LoVo (cell line): ENCODE measurements around the gene CACNA2D4.
A peak's percentile ranks its signal among the peaks of the same experiment; 100 is the strongest.

Experiments used
- DNase-seq: peaks from one replicate; pipeline ENCODE4 v3.0.0-alpha.2; 2016; ENCODE audit warnings: low spot score

CACNA2D4 gene

DNA sequence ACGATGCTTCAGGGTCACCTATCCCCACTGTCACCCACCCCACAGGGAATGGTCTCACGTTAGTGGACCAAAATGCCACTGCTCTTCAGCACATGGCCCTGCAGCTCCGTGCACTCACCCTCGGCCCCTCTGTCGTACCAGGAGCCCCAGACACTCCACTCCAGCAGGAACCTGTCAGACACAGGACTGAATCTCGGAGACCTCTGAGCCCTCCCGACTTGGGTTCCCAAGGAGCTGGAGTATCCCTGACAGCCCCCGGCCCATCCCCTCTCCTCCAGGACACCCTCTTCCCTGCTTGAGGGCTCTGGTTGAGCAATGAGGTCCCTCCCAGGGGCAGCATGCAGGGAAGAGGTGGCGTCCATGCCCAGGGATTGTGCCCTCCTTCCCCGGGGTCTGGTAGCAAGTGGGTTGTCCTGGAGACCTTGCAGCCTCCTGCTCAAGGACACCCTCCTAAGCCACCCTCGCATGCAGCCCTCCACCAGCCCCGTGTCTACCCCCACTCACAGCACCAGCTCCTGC is 118.5 kb downstream of the CACNA2D4 start:
- DNase-seq = no peak

DNA sequence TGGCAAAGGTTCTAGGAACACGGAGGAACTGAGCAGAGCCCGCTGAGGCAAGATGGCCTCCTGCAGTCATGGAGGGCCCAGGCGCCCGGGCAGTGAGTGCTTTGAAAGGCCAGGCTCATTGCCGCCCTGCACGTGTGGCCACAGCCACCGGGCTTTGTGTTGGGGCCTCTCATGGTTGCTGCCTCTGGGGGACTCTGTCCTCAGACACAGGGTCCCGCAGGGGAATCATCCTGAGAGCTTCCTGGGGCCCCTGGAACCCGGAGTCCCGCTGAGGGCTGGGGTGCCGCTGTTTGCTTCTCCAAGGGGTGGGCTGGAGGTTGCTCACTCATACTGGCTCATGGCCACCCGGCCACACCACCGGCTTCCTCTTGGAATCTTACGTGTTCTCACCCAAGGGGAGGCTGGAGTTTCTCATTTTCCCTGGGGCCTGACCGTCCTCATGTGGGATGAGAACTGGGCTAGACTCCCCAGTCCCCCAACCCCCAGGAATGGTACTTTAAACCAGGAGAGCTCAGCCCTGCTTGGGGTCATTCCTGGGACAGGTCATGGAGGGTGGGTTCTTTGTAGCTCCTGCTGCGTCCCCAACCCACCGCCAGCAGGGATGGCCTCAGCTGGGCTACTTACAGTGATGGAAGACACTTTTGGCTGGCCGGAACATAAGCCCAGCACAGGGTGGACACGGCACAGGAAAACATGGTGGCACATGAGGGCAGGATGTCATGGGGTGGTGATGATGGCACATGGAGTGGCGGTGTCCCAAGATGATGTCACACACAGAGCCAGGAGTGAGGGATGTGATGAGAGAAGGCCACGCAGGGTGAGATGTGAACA is 119.2 kb downstream of the CACNA2D4 start:
- no peak for DNase-seq

DNA sequence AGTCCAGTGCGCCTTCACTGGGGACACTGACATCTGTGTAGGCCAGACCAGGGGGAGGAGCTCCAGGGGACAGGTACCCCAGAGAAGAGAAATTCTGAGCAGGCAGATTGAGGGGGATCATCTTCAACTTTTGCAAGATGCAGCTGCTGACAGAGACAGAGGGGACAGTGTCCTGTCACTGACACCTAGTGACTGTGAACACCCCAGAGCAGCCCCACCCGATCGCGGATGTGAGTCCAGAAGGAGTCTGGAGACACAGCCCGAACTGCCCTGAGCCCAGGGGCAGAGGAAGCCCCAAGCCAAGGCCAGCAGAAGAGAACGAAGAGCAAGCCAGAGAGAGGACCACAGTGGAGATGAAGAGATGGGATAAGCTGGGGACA is 119.8 kb downstream of the CACNA2D4 start:
- DNase-seq = no peak

DNA sequence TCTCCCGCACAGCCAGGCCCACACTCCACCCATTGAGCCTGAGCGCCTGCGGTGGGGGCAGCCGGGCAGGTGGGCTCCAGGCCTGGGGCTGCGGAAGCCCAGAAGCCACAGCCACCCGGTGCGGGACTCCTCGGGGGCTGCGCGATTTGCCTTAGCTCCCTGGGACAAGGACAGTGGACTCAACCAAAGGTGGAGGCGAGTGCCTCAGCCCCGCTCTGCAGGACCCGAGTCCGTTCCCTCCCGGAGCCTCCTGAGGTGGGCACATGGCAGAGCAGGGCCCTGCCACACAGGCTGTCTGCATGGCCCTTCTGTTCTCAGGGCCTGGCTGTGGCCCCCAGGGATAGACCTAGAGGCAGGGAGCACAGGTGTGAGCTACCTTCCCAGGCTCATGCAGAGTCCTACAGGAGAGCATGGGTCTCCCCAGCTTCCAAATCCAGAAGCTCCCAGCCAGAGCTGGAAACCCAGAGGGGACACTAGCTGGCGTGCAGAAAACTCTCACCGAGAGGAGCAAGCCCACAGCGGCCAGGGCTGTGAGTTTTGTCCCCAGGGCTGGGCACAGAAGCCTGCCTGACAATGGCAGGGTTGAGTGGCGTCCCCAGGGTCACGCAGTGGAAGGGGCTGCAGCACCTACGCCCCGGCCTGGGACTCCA is 120.3 kb downstream of the CACNA2D4 start:
- DNase-seq = no peak

DNA sequence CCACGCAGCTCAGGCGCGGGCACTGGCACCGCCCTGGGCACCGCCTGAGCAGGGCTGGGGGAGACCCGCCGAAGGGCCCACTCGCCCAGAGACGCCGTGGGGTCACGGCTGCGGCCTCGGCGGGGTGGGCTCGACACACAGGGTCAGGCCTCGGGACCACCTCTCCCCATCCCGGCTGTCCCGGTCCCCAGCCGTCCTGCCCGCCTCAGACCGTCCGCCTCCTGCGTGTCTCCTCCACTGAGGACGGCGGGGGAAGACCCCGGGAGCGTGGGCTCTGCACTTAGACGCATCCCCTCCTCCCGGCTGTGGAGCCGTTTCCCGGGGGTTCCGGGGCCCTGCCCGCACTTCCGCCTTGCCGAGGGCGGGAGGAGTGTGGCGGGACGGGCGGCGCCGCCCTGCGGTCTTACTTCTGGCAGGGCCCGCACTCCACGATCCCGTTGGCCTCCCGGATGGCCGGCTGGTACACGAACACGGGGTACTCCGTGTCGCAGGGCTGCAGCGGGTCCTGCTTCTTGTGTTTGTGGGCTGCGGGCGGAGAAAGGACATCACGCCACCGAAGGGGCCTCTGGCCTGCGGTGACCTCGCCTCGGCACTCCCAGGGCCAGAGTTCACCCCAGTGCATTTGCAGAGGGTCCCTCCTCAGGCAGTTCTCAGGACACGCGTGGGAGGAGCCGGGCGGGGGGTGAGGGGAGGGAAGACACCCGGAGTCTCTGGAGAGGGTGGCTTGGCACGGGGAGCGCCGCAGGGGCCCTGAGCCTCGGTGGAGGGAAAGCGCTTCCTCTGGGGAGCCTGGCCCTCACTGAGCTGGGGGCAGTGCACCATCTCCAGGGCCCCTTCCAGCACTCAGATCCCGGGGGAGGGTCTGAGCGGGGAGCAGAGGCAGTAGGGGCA is 121.2 kb downstream of the CACNA2D4 start:
- DNase-seq = no peak

DNA sequence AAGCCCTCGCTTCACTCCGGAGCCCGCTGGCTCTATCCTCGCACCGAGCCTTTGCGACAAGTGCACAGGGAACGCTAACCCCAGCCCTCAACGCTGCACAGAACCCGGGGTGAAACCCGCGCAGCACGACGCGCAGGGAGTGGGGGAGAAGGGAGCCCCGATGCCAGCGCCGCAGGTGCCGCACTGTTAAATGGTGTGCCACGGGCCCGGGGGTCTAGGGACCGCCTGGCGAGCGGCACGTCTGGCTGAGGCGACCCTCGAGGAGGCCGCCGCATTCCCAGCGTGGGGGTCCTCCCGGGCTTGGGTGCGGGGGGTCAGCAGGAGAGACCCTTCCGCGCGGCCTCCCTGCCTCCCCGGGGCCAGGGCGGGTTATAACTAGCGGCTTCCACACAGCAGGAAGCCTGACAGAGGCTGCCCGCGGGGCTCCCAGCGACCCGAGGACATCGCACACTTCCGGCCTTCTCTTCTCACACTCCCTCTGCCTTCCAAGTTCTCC is 121.9 kb downstream of the CACNA2D4 start:
- DNase-seq = peak; percentile 27

DNA sequence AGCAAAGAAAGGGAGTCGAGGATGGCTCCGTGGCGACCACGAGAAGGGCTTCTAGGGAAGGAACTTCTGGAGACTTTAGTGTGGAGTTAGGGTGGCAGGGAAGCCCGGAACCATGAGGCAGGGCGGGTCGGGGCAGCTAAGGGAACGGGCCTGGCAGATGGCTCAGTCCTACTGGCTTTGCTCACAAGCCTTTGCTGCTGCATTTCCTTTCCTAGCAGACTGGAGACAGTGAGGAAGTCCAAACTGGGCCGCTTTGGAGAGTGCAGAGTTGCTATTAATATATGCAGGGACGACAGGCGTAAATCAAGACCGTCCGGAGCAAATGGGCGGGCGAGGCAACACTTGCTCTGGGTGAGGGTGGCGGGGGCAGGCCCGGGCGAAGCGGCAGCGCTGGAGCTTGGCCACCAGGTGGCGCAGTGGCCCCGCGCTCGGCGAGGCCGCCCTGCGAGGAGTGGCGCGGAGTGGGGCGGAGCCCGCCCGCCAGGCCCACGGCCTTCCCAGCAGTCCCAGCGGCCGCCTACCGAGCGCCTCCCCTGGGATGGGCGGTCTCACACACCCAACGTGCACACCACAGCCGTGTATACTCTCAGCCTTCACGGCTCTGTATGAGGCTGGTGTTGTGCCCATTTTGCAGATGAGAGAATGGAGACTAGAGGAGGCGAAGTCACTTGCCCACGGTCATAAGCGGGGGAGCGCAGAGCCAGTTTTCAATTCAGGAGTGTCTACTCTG is 122.5 kb downstream of the CACNA2D4 start:
- DNase-seq = peak; percentile 94

DNA sequence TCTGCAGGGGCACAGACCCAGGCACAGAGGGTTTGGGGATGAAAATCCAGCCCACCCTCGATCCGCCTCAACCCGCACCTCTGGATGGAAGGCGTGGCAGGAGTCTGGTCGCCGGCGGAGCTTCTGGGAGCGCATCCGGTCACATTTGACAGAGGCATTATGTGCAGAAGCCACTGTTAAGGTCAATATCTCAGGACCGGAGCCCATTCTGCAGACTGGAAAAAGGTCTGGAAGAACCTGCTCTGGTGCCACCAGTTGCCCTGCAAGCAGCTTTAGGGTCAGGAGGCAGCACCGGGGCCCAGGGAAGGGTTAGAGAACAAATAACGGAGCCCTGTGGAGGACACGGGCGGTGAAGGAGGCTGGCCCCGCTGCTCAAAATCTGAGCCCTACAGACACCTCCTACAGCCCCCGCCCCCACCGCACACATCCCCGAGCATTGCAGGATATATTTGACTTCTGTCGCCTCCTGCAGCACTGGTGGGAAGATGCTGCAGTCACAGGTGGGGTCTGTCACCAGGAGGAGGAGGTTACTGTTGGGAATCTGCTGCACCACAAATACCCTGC is 123.1 kb downstream of the CACNA2D4 start:
- no peak for DNase-seq

DNA sequence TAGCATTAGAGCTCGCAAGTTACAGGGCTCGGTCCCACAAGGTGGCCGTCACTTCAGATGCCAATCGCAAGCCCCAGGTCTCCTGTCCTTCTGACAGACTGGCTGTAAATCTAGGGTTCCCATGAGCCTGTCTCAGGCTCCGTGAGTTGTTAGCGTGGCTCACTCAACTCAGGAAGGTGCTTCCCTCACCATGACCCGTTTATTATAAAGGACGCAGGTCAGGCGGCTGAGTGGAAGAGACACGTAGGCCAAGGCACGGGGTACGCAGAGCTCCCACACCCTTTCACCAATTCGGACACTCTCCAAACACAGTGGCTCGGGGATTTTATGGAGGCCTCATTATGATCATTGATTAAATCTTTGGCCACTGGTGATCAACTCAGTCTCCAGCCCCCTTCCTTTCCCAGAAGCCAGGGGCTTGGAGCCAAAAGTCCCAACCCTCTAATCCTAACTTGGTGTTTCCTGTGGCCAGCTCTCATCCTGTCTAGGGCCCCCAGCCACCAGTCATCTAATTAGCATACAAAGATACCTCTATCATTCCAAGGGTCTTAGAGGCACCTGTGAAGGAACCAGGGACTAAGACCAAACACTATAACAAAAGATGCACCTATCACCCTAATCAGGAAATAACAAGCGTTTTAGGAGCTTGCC is 123.9 kb downstream of the CACNA2D4 start:
- no peak for DNase-seq

DNA sequence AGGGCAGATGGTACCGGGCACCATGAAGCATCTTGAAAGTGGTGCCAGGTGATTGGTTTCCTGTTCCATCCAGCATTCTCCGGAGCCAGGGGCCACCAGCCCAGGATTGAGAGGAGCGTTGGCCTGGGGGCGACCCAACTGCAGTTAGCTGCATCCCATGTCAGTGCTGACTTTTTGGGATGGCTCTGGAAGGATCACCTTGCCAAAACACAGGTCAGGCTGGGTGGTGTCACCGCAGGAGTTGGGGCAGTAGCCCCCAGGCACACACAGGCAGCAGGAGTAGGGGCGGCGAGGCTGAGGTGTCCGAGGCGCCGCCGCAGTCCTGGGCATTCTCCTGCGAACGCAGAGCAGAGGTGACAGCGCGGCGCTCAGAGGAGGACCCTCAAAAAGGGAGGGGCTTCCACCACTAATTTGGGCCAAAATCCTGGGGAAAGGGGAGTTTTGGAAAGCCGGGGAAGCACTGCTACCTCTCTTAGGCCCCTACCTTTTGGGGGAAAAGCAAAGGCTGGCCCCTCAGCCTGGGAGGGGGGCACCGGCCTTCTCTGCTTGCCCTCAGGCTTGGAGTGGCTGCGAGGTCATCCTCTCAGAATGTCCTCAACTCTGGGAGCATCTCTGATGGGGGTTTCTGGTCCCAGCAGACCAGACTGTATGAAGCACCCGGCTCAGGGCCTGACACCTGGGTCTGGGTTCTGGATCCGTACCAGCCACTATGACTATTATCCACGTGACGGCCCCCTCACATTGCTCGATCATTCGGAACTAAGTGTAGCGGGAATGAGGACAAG is 124.8 kb downstream of the CACNA2D4 start:
- no peak for DNase-seq

DNA sequence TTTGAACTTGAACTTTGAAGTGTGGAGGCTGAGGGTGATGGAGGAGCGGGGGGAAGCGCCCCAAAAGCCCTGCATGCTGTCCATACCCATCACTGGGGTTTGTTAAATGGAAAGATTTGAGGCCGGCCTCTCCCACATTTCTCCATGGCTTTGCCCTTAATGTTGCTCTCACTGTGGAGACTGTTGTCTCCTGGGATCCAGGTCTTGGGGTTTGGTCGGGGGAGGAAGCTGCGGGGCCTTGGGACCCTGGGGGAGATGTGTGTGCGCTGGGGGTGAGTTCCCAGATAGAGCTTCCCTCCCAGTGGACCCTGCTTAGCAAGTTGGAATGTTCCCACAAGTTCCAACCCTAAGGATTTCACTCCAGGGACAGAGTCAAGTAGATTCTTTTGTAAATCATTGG is 126.0 kb downstream of the CACNA2D4 start:
- DNase-seq = no peak

DNA sequence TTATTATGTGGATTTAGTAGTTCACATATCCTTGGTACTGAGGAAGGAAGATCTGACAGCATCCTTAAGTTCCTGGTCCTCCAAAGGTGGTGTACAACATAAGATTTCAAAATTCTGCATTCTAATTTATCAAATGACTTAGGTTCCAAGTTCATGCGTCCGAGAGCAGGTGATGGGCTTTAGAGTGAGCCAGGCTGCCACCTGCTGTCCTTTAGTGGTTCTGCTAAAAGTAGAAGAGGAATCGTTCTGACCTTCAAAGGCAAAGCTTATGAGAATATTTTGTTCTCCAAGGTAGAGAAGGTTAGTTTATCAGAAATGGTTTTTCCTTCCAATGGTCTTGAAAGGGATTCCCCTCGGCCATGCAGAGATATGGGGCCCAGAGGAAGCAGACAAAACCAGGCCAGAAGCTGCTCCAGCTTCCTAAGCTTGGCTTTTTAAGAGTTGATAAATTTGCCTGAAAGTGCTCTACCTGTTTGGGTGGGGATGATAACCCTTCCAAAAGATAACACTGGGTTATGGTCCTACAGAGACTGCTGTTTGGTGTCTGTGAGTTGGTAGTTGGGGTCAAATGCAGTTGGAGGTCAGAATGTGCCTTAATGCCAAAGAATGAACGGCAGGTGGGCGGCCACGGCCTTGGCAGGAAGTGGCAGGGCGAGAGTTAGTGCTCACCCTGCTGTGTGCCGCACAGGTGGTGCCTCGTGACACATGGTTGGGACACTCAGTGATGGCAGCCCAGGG is 127.2 kb downstream of the CACNA2D4 start:
- DNase-seq = peak; percentile 62

DNA sequence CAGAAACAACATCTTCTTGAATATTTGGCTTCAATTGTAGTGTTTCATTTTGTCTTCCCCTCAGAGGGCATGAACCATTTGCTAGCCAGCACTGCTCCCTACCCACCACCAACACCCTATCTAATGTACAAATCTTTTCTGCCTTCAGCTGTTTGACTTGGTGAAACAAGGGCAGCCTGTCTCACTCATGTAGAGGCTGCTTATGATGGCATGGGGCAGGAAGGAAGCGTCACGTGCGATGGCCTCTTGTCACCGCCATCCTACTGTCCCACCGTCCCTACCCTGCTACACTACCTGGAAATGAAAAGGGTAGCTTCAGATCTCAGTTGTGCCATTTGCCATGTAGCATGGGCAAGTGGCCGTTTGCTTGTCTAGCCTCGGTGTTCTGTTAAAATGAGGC is 128.0 kb downstream of the CACNA2D4 start:
- DNase-seq = no peak

DNA sequence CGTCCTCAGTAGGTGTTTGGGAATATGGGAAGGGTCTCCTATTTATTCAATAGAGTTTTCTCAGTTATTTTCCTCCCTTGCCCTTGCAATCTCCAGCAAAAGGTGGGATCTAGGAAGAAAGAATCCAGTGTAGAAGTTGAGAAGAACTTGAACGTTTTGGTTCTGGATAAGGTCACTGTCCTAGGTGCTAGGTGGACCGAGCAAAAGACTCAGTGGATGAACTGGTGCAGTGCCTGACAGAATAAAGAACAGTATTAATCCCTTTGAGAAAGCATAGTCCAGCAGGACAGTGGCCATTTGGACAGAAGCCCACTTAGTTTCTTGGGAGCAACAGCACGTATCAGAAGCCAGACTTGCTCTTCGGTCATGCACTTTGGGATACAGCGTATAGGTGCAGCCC is 130.7 kb downstream of the CACNA2D4 start:
- no peak for DNase-seq

DNA sequence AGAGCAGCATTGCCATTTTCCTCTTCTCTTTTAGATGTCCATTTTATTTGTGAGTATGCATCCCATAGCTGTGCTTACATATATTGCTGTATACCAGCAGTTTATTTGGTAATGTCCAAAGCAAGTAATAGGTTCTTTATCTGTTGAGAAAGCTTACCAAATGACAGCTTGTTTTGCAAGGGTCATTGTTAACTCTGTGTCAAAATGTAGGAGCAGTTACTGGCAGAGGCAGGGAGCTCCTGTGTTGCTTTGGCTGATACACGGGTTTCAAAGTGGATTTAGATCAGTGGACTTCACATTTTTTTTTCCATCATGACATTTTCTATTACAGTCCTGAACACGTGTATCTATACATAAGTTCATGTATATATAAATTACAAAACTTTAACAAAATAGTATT is 136.2 kb downstream of the CACNA2D4 start:
- DNase-seq = no peak

DNA sequence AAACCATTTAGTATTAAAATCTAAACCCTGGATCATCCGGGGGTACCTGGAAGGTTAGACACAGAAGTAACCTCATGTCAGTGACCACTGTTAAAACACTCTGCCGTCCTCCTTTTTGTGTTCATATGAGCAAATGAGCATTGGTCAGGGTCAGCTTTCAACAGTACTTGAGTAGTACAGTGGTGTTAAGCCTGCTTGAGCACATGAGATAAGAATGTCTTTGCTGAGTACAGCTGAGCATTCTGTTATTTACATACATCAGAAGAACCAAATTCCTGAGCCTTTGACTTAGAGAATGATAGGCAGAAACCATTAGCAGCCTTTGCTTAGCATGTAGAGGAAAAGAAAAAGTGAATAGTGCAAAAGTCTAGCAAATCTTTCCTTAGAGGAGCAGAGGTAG is 136.7 kb downstream of the CACNA2D4 start:
- DNase-seq = no peak

DNA sequence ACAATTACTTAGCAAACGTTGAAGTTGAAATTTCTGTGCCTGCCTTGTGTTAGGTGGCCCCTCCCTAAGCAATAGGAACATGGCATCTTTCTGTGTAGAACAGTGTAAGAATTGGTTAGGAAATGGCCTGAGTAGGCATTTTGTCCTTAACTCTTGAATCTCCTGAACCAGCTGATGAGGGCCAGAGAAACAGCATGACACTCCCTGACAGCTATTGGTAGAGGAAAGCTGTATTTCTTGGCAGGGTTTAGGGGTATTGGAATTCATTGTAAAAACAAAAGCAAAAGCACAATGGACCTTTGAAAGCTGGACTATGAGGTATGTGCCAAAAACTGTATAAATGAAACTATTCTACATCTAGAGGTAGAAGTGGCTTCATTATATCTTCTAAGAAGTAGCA is 138.7 kb downstream of the CACNA2D4 start:
- DNase-seq = no peak

DNA sequence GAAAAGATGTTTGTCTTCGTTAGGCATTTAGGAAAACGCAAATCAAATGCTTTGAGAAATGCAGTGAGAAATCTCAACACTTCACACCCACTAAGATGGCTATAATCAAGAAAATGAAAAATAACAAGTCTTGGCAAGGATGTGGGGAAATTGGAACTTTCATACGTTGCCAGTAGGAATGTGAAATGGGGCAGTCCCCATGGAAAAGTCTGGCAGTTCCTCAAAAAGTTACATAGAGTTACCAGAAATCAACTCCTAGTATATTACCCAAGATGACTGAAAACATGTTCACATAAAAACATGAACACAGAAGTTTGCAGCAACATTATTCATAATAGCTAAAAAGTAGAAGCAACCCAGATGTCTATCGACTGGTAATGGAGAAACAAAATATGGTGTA is 139.5 kb downstream of the CACNA2D4 start:
- DNase-seq = no peak

DNA sequence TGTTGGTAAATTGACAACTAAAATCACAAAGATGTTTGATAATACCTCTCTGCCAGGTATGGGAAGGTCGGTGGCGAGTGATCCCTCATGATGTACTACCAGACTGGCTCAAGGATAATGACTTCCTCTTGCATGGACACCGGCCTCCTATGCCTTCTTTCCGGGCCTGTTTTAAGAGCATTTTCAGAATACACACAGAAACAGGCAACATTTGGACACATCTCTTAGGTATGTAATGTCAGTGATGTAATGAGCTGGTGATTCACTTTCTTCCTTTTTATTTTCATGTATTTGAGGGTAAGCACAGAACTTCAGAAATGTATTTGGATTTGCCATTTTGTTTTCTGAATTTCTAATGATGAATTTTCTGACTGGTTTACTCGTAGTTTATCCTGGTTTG is 140.7 kb downstream of the CACNA2D4 start:
- DNase-seq = no peak
